ENCODE data around the gene SELE.
"Not testable (repeated sequence)": the region's sequence is repeated elsewhere in the genome, so short reads cannot be mapped to it uniquely, and the experiment has no call there.

DNA sequence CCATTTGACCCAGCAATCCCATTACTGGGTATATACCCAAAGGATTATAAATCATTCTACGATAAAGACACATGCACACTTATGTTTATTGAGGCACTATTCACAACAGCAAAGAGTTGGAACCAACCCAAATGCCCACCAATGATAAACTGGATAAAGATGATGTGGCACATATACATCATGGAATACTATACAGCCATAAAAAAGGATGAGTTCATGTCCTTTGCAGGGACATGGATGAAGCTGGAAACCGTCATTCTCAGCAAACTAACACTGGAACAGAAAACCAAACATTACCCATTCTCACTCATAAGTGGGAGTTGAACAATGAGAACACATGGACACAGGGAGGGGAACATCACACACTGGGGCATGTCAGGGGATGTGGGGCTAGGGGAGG, 18.8 kb downstream of the SELE start:
- TF ChIP-seq CAMTA2 (CRISPR knock-in tag; IDR thresholded peaks at IDR 0.05; ENCODE audit: borderline replicate concordance); SMARCE1 (IDR thresholded peaks at IDR 0.05; ENCODE audit: borderline replicate concordance); EZH2 (conservative IDR thresholded peaks at IDR 0.05; ENCODE audit: low read depth, low read length): not testable (repeated sequence)

Data from HepG2 (cell line).